Measurements from ENCODE around the gene ERI3.

Gene ERI3

GRCh38 chr1:44296806-44297205 is 58.3 kb downstream of the ERI3 start:
- Histone ChIP-seq H3K9ac (ENCODE audit: low read depth, low read length, poor library complexity, severe bottlenecking) (no peak overlapping the region), H3K27me3 (ENCODE audit: insufficient read depth, low read length, poor library complexity, severe bottlenecking) (no peaks in the 10 kb centered on the region), H3K9me2 (replicated peaks; ENCODE audit: low read depth, low read length) (no peaks in the 10 kb centered on the region), H3K36me3 (ENCODE audit: insufficient read depth, low read length) (peaks cover 45% of the 10 kb centered on the region; the same call in 1 of the 2 replicates), H2AFZ (ENCODE audit: low read length) (no peak overlapping the region), H3K4me2 (ENCODE audit: low read depth, low read length, poor library complexity, severe bottlenecking) (no peak overlapping the region), H3F3A (ENCODE audit: low read depth) (no peaks in the 10 kb centered on the region), H3K79me2 (ENCODE audit: insufficient read depth, low read length) (no peaks in the 10 kb centered on the region), H4K20me1 (ENCODE audit: insufficient read depth, low read length, poor library complexity, severe bottlenecking) (no peaks in the 10 kb centered on the region), H3K4me3 (ENCODE audit: low read length, poor library complexity, severe bottlenecking) (no peak overlapping the region), H3K4me1 (ENCODE audit: insufficient read depth, low read length, poor library complexity, severe bottlenecking) (no peaks in the 10 kb centered on the region), H3K9me3 (ENCODE audit: insufficient read depth, low read depth, low read length) (no peaks in the 10 kb centered on the region)
- TF ChIP-seq CTCF (conservative IDR thresholded peaks at IDR 0.05; ENCODE audit: low read length), result no peak
- no peak for TF ChIP-seq EZH2phosphoT487 (IDR thresholded peaks at IDR 0.05; ENCODE audit: borderline replicate concordance)

DNA sequence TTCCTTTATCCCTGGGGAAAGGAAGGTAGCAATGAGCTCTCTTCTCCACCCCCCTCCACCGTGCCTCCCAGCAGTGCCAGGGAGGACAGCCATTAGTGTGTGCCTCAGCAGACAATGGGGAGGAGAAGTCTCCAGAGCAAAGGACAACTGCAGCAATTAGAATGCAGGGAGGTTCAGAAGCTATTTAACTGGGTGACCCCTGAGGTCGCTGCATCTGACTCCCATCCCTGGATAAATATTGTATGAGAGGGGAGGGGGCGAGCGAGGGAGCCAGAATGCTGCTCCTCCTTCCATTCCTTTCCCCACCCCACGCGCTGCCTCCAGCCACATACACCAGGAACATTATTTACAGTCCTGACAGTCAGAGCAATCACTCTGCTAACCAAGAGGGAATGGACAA is 59.0 kb downstream of the ERI3 start:
- Histone ChIP-seq H3K4me3 (ENCODE audit: low read length, poor library complexity, severe bottlenecking) (no peak overlapping the region), H3K9me2 (replicated peaks; ENCODE audit: low read depth, low read length) (no peaks in the 10 kb centered on the region), H3K79me2 (ENCODE audit: insufficient read depth, low read length) (no peaks in the 10 kb centered on the region), H3K27me3 (ENCODE audit: insufficient read depth, low read length, poor library complexity, severe bottlenecking) (no peaks in the 10 kb centered on the region), H3K9me3 (ENCODE audit: insufficient read depth, low read depth, low read length) (no peaks in the 10 kb centered on the region), H3K4me1 (ENCODE audit: insufficient read depth, low read length, poor library complexity, severe bottlenecking) (no peaks in the 10 kb centered on the region), H3F3A (ENCODE audit: low read depth) (no peaks in the 10 kb centered on the region), H3K9ac (ENCODE audit: low read depth, low read length, poor library complexity, severe bottlenecking) (no peak overlapping the region), H3K4me2 (ENCODE audit: low read depth, low read length, poor library complexity, severe bottlenecking) (no peak overlapping the region), H4K20me1 (ENCODE audit: insufficient read depth, low read length, poor library complexity, severe bottlenecking) (no peaks in the 10 kb centered on the region), H3K36me3 (ENCODE audit: insufficient read depth, low read length) (peaks cover 45% of the 10 kb centered on the region; the same call in 1 of the 2 replicates), H2AFZ (ENCODE audit: low read length) (no peak overlapping the region)
- TF ChIP-seq EZH2phosphoT487 (IDR thresholded peaks at IDR 0.05; ENCODE audit: borderline replicate concordance), result no peak
- TF ChIP-seq CTCF (conservative IDR thresholded peaks at IDR 0.05; ENCODE audit: low read length), result no peak

DNA sequence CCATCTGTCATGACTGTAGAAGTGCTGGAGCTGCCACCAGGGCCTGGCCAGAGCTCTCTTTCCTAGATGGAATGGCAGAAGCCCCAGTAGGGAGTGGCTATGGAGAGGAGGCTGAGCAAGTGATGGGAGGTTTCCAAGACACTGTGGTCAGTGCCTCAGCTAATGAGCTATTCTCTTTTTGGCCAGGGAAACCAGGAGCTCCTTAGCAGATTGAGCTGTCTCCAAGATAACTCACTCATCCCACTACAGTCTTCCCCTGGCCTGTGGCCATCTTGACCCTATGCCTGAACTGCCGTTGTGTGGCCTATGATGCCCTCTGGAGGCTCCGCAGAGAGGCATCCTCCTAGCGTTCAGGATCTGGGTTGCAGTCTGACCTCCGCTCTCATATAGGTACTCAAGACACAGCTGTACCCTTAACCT is 60.5 kb downstream of the ERI3 start:
- H3K9me2 ChIP-seq (replicated peaks; ENCODE audit: low read depth, low read length), result no peaks in the 10 kb centered on the region
- no peak overlapping the region for H3K4me2 ChIP-seq (ENCODE audit: low read depth, low read length, poor library complexity, severe bottlenecking)
- H3K79me2 ChIP-seq (ENCODE audit: insufficient read depth, low read length), result no peaks in the 10 kb centered on the region
- H4K20me1 ChIP-seq (ENCODE audit: insufficient read depth, low read length, poor library complexity, severe bottlenecking), result no peaks in the 10 kb centered on the region
- no peak for TF ChIP-seq EZH2phosphoT487 (IDR thresholded peaks at IDR 0.05; ENCODE audit: borderline replicate concordance)
- TF ChIP-seq CTCF (conservative IDR thresholded peaks at IDR 0.05; ENCODE audit: low read length), result peak; percentile 48
- H3F3A ChIP-seq (ENCODE audit: low read depth), result no peaks in the 10 kb centered on the region
- no peaks in the 10 kb centered on the region for H3K9me3 ChIP-seq (ENCODE audit: insufficient read depth, low read depth, low read length)
- no peaks in the 10 kb centered on the region for H3K27me3 ChIP-seq (ENCODE audit: insufficient read depth, low read length, poor library complexity, severe bottlenecking)
- H3K4me3 ChIP-seq (ENCODE audit: low read length, poor library complexity, severe bottlenecking), result no peak overlapping the region
- peaks cover 45% of the 10 kb centered on the region; the same call in 1 of the 2 replicates for H3K36me3 ChIP-seq (ENCODE audit: insufficient read depth, low read length)
- H2AFZ ChIP-seq (ENCODE audit: low read length), result no peak overlapping the region
- no peaks in the 10 kb centered on the region for H3K4me1 ChIP-seq (ENCODE audit: insufficient read depth, low read length, poor library complexity, severe bottlenecking)
- no peak overlapping the region for H3K9ac ChIP-seq (ENCODE audit: low read depth, low read length, poor library complexity, severe bottlenecking)
